ENCODE measurements around the gene OSR1.
A peak's percentile ranks its signal among the peaks of the same experiment; 100 is the strongest.

Gene OSR1

DNA sequence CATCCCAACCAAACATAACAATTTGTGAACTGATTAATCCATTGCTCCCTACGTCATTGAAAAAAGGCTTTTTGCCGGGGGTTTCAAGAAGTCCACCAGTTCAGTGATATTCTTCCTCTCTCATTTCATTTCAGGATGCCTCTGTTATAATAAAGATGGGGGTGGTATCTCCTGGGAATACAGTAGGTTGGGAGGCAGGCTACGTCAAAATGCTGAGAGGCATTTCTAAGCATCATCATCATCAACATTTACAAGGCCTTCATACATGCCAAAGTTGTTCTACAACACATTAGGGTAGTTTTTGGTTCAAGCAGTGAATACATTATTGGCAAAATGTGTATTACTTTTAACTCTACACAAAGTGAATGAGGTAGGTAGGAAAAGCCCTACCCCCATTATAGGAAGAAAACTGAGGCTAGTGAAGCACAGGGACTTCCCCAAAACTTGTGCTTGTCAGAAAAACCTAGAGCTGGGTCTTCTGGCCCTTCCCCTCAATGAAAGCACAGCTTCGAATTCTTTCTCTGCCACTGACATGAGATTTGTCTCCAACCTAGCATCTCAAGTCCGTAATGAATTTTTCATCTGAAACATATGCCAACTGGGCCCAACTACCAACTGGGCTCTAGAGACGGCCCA lies 11.3 kb downstream of the OSR1 start:
- DNase-seq (ENCODE audit: insufficient read length, low spot score), result no peak
- FAIRE-seq, result no peak
- no peak for TF ChIP-seq POLR2A (IDR thresholded peaks at IDR 0.05; ENCODE audit: low read depth, low read length)
- TF ChIP-seq SPI1 (IDR thresholded peaks at IDR 0.05; ENCODE audit: low read depth, low read length), result peak; percentile 43; the same call in 1 of the 2 replicates

DNA sequence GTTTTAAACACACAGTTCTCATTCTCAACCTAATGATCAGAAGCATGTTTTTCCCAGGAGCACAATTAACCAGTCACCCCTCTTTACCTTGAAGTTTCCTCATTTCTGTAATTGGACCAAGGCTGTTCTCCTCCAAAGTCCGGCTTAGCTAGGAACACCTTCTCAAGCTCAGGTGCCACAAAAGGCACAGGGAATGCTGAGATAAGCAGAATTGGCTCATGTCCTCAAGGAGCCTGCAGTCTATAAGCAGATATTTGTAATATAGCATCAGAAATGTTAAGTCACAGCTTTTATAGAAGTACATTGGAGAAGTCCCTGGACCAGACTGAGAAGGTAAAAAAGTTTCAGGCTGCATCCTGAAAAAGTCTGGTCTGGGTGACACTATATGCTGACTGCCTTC lies 20.7 kb downstream of the OSR1 start:
- TF ChIP-seq PAX5 (IDR thresholded peaks at IDR 0.05; ENCODE audit: insufficient read depth, low read length, severe bottlenecking), result no peak
- no peak for TF ChIP-seq TAF1 (IDR thresholded peaks at IDR 0.05; ENCODE audit: low read depth, low read length)
- FAIRE-seq (no peak), DNase-seq (ENCODE audit: insufficient read length, low spot score) (no peak)

DNA sequence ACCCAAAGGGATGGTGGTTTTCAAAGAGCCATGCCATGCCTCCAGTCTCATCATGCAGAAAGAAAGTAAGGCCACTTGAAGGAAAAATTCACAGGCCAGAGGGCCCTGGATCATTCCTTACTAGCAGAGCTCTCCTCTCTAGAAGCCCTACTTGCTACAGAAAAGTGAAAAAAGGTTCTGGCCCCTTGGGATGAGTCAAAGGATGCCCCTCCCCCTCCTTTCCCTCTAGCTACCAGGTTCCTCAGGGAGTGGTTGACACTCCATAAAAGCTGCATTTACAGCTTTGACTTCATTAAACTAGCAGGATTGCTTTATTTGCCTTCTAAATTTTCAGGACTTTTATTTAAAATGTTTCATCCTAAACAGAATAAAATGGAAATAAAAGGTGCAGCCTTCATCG lies 21.2 kb downstream of the OSR1 start:
- DNase-seq (ENCODE audit: insufficient read length, low spot score) (no peak), FAIRE-seq (no peak)
- TF ChIP-seq TAF1 (IDR thresholded peaks at IDR 0.05; ENCODE audit: low read depth, low read length) (no peak), POLR2A (IDR thresholded peaks at IDR 0.05; ENCODE audit: low read depth, low read length) (no peak), POLR2AphosphoS5 (IDR thresholded peaks at IDR 0.05; ENCODE audit: low read depth, low read length) (no peak)

DNA sequence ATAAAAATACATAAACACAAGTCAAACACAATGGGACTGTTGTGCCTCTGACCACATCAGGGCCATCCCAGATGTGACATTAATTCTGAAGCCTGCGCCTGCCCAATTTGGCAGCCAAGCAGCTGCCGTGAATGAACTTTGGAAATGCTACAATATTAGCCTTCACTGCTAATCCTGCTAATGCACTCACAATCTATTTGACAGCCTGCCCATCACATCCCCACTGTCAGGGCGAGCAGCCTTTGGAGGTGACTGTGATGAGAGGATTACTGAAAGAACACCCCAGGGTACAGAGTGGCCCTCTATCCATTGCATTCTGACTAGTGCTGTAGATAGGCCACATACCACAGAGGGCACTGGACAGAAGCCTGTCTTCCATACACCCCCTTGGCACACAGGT lies 21.6 kb downstream of the OSR1 start:
- FAIRE-seq, result no peak

DNA sequence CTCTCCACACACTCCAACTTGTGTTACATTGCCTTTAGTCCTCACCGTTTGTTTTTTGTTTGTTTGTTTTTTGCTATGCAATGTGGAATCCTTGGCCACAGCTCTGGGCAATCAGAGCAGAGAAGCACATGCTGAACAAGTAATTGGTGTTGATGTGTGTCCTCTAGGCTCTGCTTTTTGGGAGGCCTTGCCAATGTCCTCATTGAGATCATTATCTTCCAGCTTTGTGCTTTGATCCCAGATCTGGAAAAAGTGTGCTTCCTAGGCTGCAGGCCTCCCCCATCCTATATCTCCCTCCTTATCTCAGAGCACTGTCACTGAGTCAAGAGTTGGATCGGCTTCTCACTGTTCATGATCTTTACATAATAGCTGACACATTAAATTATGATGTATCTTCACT lies 25.9 kb downstream of the OSR1 start:
- no peak for DNase-seq (ENCODE audit: insufficient read length, low spot score)
- no peak for FAIRE-seq
- TF ChIP-seq PAX5 (IDR thresholded peaks at IDR 0.05; ENCODE audit: insufficient read depth, low read length, severe bottlenecking), result no peak
- TF ChIP-seq POLR2A (IDR thresholded peaks at IDR 0.05; ENCODE audit: low read depth, low read length), result no peak
- TF ChIP-seq TAF1 (IDR thresholded peaks at IDR 0.05; ENCODE audit: low read depth, low read length), result no peak
- no peak for TF ChIP-seq SPI1 (IDR thresholded peaks at IDR 0.05; ENCODE audit: low read depth, low read length)
- TF ChIP-seq POLR2AphosphoS5 (IDR thresholded peaks at IDR 0.05; ENCODE audit: low read depth, low read length), result no peak
- no peak for TF ChIP-seq POU2F2 (IDR thresholded peaks at IDR 0.05; ENCODE audit: low read depth, low read length)

More for the DNA sequence above, 21.6 kb downstream of the OSR1 start:
- TF ChIP-seq SPI1 (IDR thresholded peaks at IDR 0.05; ENCODE audit: low read depth, low read length), result no peak
- TF ChIP-seq POLR2AphosphoS5 (IDR thresholded peaks at IDR 0.05; ENCODE audit: low read depth, low read length), result no peak
- TF ChIP-seq PAX5 (IDR thresholded peaks at IDR 0.05; ENCODE audit: insufficient read depth, low read length, severe bottlenecking), result no peak
- no peak for TF ChIP-seq TAF1 (IDR thresholded peaks at IDR 0.05; ENCODE audit: low read depth, low read length)
- no peak for TF ChIP-seq POU2F2 (IDR thresholded peaks at IDR 0.05; ENCODE audit: low read depth, low read length)
- no peak for TF ChIP-seq POLR2A (IDR thresholded peaks at IDR 0.05; ENCODE audit: low read depth, low read length)
- DNase-seq (ENCODE audit: insufficient read length, low spot score), result no peak

DNA sequence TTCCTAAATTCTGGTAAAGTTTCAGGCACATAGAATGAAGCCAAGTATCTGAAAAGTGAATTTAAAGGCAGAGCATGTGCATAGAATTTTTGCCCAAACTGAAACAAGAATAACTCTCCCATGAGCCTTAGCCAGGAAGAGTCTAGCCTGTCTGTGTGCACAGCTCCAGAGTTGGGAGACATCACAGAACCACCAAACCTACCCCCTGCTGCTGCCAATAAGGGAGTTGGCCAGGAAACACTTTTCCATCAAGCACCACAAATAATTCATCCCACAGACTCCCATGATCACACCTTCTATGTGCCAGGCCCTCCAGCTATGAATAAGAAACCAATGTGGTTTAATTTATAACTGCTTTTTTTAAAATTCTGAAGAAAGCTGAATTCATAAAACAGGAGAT lies 27.0 kb downstream of the OSR1 start:
- FAIRE-seq (no peak), DNase-seq (ENCODE audit: insufficient read length, low spot score) (no peak)
- TF ChIP-seq PAX5 (IDR thresholded peaks at IDR 0.05; ENCODE audit: insufficient read depth, low read length, severe bottlenecking) (no peak), POLR2AphosphoS5 (IDR thresholded peaks at IDR 0.05; ENCODE audit: low read depth, low read length) (no peak), POLR2A (IDR thresholded peaks at IDR 0.05; ENCODE audit: low read depth, low read length) (no peak), POU2F2 (IDR thresholded peaks at IDR 0.05; ENCODE audit: low read depth, low read length) (no peak), SPI1 (IDR thresholded peaks at IDR 0.05; ENCODE audit: low read depth, low read length) (no peak), TAF1 (IDR thresholded peaks at IDR 0.05; ENCODE audit: low read depth, low read length) (no peak)

DNA sequence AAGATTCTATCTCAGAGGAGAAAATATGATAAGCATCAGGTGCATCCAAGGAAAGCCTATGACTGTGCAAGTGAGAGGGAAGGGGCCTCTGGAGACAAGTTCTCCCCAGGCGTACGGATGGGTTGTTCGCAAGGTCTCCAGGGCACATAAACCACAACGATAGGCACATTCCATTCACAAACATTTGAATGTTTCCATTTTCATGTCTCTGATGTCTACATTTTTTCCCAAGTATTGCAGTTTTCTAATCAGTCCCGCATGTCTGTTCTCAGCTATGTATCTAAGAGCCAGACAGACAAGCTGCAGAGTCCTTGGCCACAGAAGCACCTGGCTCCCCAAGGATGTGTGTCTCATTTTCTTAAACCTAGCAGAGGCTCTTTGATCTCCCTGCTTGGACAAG lies 28.0 kb downstream of the OSR1 start:
- no peak for TF ChIP-seq POU2F2 (IDR thresholded peaks at IDR 0.05; ENCODE audit: low read depth, low read length)
- TF ChIP-seq TAF1 (IDR thresholded peaks at IDR 0.05; ENCODE audit: low read depth, low read length), result no peak
- no peak for TF ChIP-seq POLR2AphosphoS5 (IDR thresholded peaks at IDR 0.05; ENCODE audit: low read depth, low read length)
- no peak for TF ChIP-seq PAX5 (IDR thresholded peaks at IDR 0.05; ENCODE audit: insufficient read depth, low read length, severe bottlenecking)
- FAIRE-seq (no peak), DNase-seq (ENCODE audit: insufficient read length, low spot score) (no peak)

DNA sequence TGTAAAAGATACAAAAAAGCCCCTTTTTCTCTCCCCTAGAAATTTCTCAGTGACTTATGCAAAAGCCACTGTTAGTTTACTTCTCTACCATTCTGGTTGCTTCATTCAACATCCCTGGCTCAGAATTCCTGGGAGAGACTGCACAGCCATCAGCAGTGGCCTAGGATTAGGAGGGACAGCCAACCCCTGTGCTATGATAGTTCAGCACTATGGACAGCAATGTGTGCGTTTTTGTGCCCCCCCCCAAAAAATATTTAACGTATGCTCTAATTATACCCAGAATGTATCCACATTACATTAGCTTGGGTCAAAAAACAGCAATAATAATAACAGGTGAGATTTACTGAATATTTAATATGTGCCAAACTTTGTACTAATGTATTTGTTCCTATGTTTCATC lies 29.0 kb downstream of the OSR1 start:
- TF ChIP-seq POU2F2 (IDR thresholded peaks at IDR 0.05; ENCODE audit: low read depth, low read length) (no peak), TAF1 (IDR thresholded peaks at IDR 0.05; ENCODE audit: low read depth, low read length) (no peak), PAX5 (IDR thresholded peaks at IDR 0.05; ENCODE audit: insufficient read depth, low read length, severe bottlenecking) (no peak), POLR2A (IDR thresholded peaks at IDR 0.05; ENCODE audit: low read depth, low read length) (no peak), POLR2AphosphoS5 (IDR thresholded peaks at IDR 0.05; ENCODE audit: low read depth, low read length) (no peak), SPI1 (IDR thresholded peaks at IDR 0.05; ENCODE audit: low read depth, low read length) (no peak)
- DNase-seq (ENCODE audit: insufficient read length, low spot score), result no peak

DNA sequence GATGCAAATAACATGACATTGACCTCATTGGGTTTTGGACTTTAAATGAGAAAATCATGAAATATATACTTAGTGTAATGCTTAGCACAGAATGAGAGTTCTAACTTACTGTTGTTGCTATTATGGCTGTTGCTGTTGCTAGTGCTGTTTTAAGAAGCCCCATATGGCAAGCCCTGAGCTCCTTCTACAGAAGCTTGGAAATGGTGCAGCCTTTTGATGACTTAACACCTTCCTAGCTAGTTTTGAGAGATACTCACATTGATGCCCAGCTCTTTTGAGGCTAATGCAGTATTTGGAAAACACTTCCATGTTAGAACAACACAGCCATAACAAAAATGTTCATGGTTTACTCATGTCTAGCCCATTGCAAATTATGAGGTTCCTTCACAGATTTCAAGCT lies 30.9 kb downstream of the OSR1 start:
- DNase-seq (ENCODE audit: insufficient read length, low spot score), result no peak
- FAIRE-seq, result no peak
- TF ChIP-seq POLR2AphosphoS5 (IDR thresholded peaks at IDR 0.05; ENCODE audit: low read depth, low read length), result no peak
- no peak for TF ChIP-seq POLR2A (IDR thresholded peaks at IDR 0.05; ENCODE audit: low read depth, low read length)
- TF ChIP-seq PAX5 (IDR thresholded peaks at IDR 0.05; ENCODE audit: insufficient read depth, low read length, severe bottlenecking), result no peak
- no peak for TF ChIP-seq POU2F2 (IDR thresholded peaks at IDR 0.05; ENCODE audit: low read depth, low read length)
- no peak for TF ChIP-seq SPI1 (IDR thresholded peaks at IDR 0.05; ENCODE audit: low read depth, low read length)
- TF ChIP-seq TAF1 (IDR thresholded peaks at IDR 0.05; ENCODE audit: low read depth, low read length), result no peak

More for the DNA sequence above, 29.0 kb downstream of the OSR1 start:
- FAIRE-seq, result no peak

DNA sequence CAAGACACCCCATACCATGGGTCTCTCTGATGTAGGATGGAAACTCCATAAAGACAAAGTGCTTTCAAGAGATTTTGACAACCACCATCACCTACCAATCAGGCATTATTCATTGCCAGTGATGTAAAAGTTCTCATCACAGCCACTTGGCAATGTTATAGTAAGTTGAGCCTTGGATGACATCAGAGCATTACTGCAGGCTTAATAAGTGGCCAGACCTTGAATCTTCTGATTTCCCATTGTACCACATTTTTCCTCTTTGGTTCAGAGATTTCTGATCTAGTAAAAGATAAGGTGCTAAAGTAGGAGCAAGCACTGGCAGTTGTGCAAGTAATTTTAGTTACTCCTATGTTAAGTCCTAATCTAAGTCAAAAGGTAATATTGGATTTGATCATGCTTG lies 36.5 kb downstream of the OSR1 start:
- FAIRE-seq (peak; percentile 33), DNase-seq (ENCODE audit: insufficient read length, low spot score) (no peak)
- no peak for TF ChIP-seq POLR2A (IDR thresholded peaks at IDR 0.05; ENCODE audit: low read depth, low read length)
- TF ChIP-seq PAX5 (IDR thresholded peaks at IDR 0.05; ENCODE audit: insufficient read depth, low read length, severe bottlenecking), result no peak
- no peak for TF ChIP-seq POU2F2 (IDR thresholded peaks at IDR 0.05; ENCODE audit: low read depth, low read length)

DNA sequence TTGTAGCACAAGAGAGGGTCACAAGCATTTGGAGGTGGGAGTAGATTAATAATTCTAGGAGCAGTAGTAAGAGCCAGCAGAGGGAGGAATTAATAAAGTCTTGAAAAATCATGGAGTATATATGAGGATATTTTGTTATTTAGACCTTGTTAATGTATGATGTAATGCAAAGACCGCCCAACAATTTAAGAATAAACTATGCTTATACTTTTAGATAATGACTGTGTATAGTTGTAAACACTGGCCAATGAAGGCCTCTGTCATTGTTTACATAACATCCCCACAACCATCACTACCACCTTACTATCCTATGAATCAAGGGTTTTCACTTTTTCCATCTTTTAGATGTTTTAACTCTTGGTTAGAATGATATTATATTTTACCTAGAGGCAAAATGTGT lies 37.6 kb downstream of the OSR1 start:
- TF ChIP-seq POLR2A (IDR thresholded peaks at IDR 0.05; ENCODE audit: low read depth, low read length), result no peak
- TF ChIP-seq TAF1 (IDR thresholded peaks at IDR 0.05; ENCODE audit: low read depth, low read length), result no peak
- no peak for TF ChIP-seq SPI1 (IDR thresholded peaks at IDR 0.05; ENCODE audit: low read depth, low read length)
- TF ChIP-seq PAX5 (IDR thresholded peaks at IDR 0.05; ENCODE audit: insufficient read depth, low read length, severe bottlenecking), result no peak
- no peak for TF ChIP-seq POLR2AphosphoS5 (IDR thresholded peaks at IDR 0.05; ENCODE audit: low read depth, low read length)
- TF ChIP-seq POU2F2 (IDR thresholded peaks at IDR 0.05; ENCODE audit: low read depth, low read length), result no peak
- no peak for DNase-seq (ENCODE audit: insufficient read length, low spot score)
- FAIRE-seq, result no peak
